ENCODE data around the gene TREH.

DNA sequence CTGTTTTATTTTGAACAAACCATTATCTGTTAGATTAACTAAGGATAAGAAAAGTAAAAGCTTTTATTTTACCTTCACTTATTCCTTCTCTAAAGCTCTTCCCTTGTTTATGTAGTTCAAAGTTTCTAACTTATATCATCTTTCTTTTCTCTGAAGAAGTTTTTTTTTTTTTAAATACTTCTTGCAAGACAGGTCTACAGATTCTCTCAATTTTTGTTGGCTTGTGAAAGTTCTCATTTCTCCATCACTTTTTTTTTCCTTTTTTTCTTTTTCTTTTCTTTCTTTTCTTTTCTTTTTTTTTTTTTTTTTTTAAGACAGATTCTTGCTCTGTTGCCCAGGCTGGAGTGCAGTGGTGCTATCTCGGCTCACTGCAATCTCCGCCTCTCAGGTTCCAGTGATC lies 4.7 kb upstream of the TREH start:
- TF ChIP-seq POLR2A (IDR thresholded peaks at IDR 0.05): no peak
- TF ChIP-seq, protein P1, sequence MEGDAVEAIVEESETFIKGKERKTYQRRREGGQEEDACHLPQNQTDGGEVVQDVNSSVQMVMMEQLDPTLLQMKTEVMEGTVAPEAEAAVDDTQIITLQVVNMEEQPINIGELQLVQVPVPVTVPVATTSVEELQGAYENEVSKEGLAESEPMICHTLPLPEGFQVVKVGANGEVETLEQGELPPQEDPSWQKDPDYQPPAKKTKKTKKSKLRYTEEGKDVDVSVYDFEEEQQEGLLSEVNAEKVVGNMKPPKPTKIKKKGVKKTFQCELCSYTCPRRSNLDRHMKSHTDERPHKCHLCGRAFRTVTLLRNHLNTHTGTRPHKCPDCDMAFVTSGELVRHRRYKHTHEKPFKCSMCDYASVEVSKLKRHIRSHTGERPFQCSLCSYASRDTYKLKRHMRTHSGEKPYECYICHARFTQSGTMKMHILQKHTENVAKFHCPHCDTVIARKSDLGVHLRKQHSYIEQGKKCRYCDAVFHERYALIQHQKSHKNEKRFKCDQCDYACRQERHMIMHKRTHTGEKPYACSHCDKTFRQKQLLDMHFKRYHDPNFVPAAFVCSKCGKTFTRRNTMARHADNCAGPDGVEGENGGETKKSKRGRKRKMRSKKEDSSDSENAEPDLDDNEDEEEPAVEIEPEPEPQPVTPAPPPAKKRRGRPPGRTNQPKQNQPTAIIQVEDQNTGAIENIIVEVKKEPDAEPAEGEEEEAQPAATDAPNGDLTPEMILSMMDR (IDR thresholded peaks at IDR 0.05): no peak
